Fibroblast of lung (primary cell): Measurements from ENCODE around the gene PHETA1. TPM values are rescaled to one million over a fixed set of nuclear protein-coding genes. Genes with fewer than 3 reads are reported as not detected.

Source experiments
- DNase-seq, 2 donors: peaks; one replicate each; pipeline versions ENCODE4 v3.0.0 to v3.0.0-alpha.2; 2010; ENCODE audit warnings: low read depth in 2 of 2
- H2AFZ ChIP-seq: 2 replicates; pipeline ENCODE4 v1.5.1; 2012; ENCODE audit warnings: low read length, control low read depth, inconsistent platforms
- H3K27ac ChIP-seq: 2 replicates; pipeline ENCODE4 v1.5.1; 2011; ENCODE audit warnings: low read length, control low read depth; ENCODE audit not compliant: insufficient read depth
- H3K27me3 ChIP-seq: 2 replicates; pipeline ENCODE4 v1.5.1; 2011; ENCODE audit warnings: mild to moderate bottlenecking, low read length; ENCODE audit not compliant: control insufficient read depth, insufficient read depth
- H3K36me3 ChIP-seq: 2 replicates; pipeline ENCODE4 v1.5.1; 2011; ENCODE audit warnings: low read length; ENCODE audit not compliant: control insufficient read depth, insufficient read depth
- H3K4me1 ChIP-seq: 2 replicates; pipeline ENCODE4 v1.5.1; 2011; ENCODE audit warnings: low read length; ENCODE audit not compliant: control insufficient read depth, insufficient read depth; ENCODE audit errors: extremely low read depth
- H3K4me2 ChIP-seq: 2 replicates; pipeline ENCODE4 v1.5.1; 2011; ENCODE audit warnings: low read length, control low read depth; ENCODE audit not compliant: insufficient read depth; ENCODE audit errors: extremely low read depth
- H3K4me3 ChIP-seq, 4 experiments: fragments of 200-600 bp in 1 of 4; sonication (generic) in 1 of 4; replicated peaks in 1 of 4; 2 replicates each; pipeline ENCODE4 v1.5.1; 2011 to 2016; ENCODE audit warnings: low read length in 4 of 4, low read depth in 3 of 4, mild to moderate bottlenecking in 3 of 4, control low read depth in 2 of 4, inconsistent platforms in 1 of 4, mixed read lengths in 1 of 4; ENCODE audit not compliant: insufficient read depth in 1 of 4; ENCODE audit errors: control extremely low read depth in 1 of 4
- H3K79me2 ChIP-seq: 2 replicates; pipeline ENCODE4 v1.5.1; 2012; ENCODE audit warnings: mild to moderate bottlenecking, low read length, inconsistent platforms; ENCODE audit not compliant: control insufficient read depth, insufficient read depth
- H3K9ac ChIP-seq: 2 replicates; pipeline ENCODE4 v1.5.1; 2011; ENCODE audit warnings: mild to moderate bottlenecking, low read length, control low read depth; ENCODE audit not compliant: insufficient read depth
- H3K9me3 ChIP-seq: 2 replicates; pipeline ENCODE4 v1.5.1; 2012; ENCODE audit warnings: low read depth, low read length; ENCODE audit not compliant: control insufficient read depth, insufficient read depth
- H4K20me1 ChIP-seq: 2 replicates; pipeline ENCODE4 v1.5.1; 2011; ENCODE audit warnings: low read length; ENCODE audit not compliant: control insufficient read depth, insufficient read depth; ENCODE audit errors: extremely low read depth
- CTCF ChIP-seq, 2 donors: IDR thresholded peaks in 1 of 2; conservative IDR thresholded peaks in 1 of 2; 1 replicate in 1 of 2; 2 replicates in 1 of 2; pipeline ENCODE4 v1.5.1; 2011 to 2012; ENCODE audit warnings: low read length in 2 of 2, control low read depth in 1 of 2, inconsistent platforms in 1 of 2, low read depth in 1 of 2, mild to moderate bottlenecking in 1 of 2
- EZH2 ChIP-seq: IDR thresholded peaks from 2 replicates; pipeline ENCODE4 v1.5.1; 2012; ENCODE audit warnings: low read length, control low read depth, mild to moderate bottlenecking; ENCODE audit errors: missing control alignments
- polyA plus RNA-seq, 2 donors: library from polyadenylated mRNA; depleted of rRNA in 1 of 2; stranded (reverse) in 1 of 2; unstranded in 1 of 2; fragments of >200 nt; gene quantifications; 2 replicates each; pipeline ENCODE4 v1.2.1, GENCODE V29; 2011 to 2012; ENCODE audit warnings: missing spikeins in 1 of 2
- total RNA-seq: library from RNA; depleted of rRNA; stranded (reverse); fragments of >200 nt; gene quantifications from 2 replicates; pipeline ENCODE4 v1.2.1, GENCODE V29; 2014

The PHETA1 gene
- total and polyA plus RNA-seq, 2 donors (not counting 1 experiment from before 2014, with no cell fraction given), result 2.6 to 3.8 TPM

- no peaks in the 10 kb centered on the region for H3K9me3 ChIP-seq
- H3K27ac ChIP-seq, result peak overlapping the region; percentile 81
- peak; percentile 35 to 49 for DNase-seq
- no peaks in the 10 kb centered on the region for H3K36me3 ChIP-seq
- TF ChIP-seq EZH2 (no peak), CTCF (conservative IDR thresholded peaks at IDR 0.05 in 1 of 2, IDR thresholded peaks at IDR 0.05 in 1 of 2; ENCODE audit: low read depth in 1 of 2, low read length in 2 of 2) (no peak)
- peaks cover 52% of the 10 kb centered on the region for H3K4me1 ChIP-seq
- H4K20me1 ChIP-seq, result no peaks in the 10 kb centered on the region
- H3K27me3 ChIP-seq, result no peaks in the 10 kb centered on the region
- peak overlapping the region; percentile 72 for H3K4me2 ChIP-seq
- peaks cover 93% of the 10 kb centered on the region for H3K79me2 ChIP-seq
- peak overlapping the region; percentile 44 for H3K9ac ChIP-seq
- no peak overlapping the region for H2AFZ ChIP-seq
- peak overlapping the region in 2 of 4 experiments; percentile 5 to 7 for H3K4me3 ChIP-seq
Measured at GRCh38 chr12:111410431-111411184, 41.7 kb upstream of the PHETA1 start.

- H3K79me2 ChIP-seq, result peaks cover 88% of the 10 kb centered on the region
- no peaks in the 10 kb centered on the region for H4K20me1 ChIP-seq
- no peaks in the 10 kb centered on the region for H3K36me3 ChIP-seq
- no peaks in the 10 kb centered on the region for H3K27me3 ChIP-seq
- H3K9me3 ChIP-seq, result no peaks in the 10 kb centered on the region
- H3K4me3 ChIP-seq, result peak overlapping the region in 2 of 4 experiments; percentile 5 to 35
- no peak overlapping the region for H2AFZ ChIP-seq
- H3K4me1 ChIP-seq, result peaks cover 52% of the 10 kb centered on the region
- no peak for TF ChIP-seq CTCF (conservative IDR thresholded peaks at IDR 0.05 in 1 of 2, IDR thresholded peaks at IDR 0.05 in 1 of 2; ENCODE audit: low read depth in 1 of 2, low read length in 2 of 2)
- no peak for TF ChIP-seq EZH2
- H3K27ac ChIP-seq, result peak overlapping the region; percentile 81
- DNase-seq, result peak; percentile 59 to 81
- peak overlapping the region; percentile 72 for H3K4me2 ChIP-seq
- H3K9ac ChIP-seq, result peak overlapping the region; percentile 44
Measured at GRCh38 chr12:111409780-111410430, 41.0 kb upstream of the PHETA1 start.

- no peaks in the 10 kb centered on the region for H3K36me3 ChIP-seq
Measured at GRCh38 chr12:111409403-111409779, 40.5 kb upstream of the PHETA1 start.

More at GRCh38 chr12:111409403-111409779, 40.5 kb upstream of the PHETA1 start:
- no peak overlapping the region for H2AFZ ChIP-seq
- peak overlapping the region in 1 of 4 experiments; percentile 35 for H3K4me3 ChIP-seq
- no peaks in the 10 kb centered on the region for H4K20me1 ChIP-seq
- DNase-seq, result peak in 1 of 2 donors; percentile 59
- no peaks in the 10 kb centered on the region for H3K27me3 ChIP-seq
- peaks cover 83% of the 10 kb centered on the region for H3K79me2 ChIP-seq
- peaks cover 50% of the 10 kb centered on the region for H3K4me1 ChIP-seq
- H3K9me3 ChIP-seq, result no peaks in the 10 kb centered on the region
- no peak for TF ChIP-seq CTCF (conservative IDR thresholded peaks at IDR 0.05 in 1 of 2, IDR thresholded peaks at IDR 0.05 in 1 of 2; ENCODE audit: low read depth in 1 of 2, low read length in 2 of 2)
- no peak for TF ChIP-seq EZH2
- H3K27ac ChIP-seq, result peak overlapping the region; percentile 81
- H3K9ac ChIP-seq, result peak overlapping the region; percentile 36
- H3K4me2 ChIP-seq, result peak overlapping the region; percentile 72
